ENCODE data around the gene LEMD2.

LEMD2 gene

DNA sequence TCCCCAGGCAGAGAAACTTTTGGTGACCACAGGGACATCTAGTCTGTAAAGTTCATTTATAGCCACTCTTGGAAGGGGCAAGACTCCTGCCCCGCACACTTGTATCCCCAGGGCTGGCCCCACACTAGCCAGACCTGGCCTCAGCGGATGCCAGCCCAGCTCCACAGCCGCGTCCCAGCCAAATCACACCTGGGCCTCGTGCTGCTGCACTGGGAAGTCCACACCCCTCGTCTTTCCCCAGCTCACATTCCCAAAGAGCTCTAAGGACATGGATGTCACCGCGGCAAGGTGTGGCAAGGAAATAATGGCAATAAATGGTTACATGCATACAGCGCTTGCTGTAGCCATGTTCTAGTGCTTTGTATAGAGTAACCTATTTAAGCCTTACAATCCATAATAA, 50.8 kb downstream of the LEMD2 start:
- no peak for DNase-seq (ENCODE audit: low read depth)

DNA sequence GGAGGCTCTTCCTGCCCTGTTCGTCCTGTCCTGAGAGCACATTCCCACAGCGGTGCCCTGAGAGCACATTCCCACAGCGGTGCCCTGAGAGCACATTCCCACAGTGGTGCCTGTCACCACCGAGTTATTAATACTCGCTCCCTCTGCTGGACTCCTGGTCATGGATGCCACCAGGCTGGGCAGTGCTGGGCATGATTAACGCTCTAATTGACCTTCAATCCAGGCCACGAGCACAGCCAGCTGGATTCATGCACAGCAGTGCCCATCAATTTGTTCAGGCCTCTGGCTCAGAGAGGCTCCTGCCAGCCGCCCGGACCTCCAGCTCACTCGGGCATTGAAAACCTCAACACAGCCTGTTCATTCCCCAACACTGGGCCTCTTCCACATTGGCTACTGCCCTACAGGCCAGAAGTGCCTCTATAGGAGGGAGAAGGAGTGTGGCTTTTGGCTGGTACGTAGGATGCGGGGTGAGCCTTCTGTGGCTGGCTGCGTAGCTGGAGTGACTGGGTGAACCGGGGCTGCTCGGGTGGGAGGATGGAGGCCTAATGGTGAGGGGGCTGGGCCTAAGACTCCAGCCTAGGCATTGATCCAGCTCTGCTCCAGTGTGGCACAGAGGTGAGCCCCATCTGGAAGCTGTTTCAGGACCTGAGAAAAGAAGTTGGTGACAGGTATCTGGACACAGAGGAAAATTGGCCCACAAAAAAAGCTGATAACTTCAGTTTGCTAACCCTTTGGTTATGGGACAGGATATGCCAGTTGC, 51.5 kb downstream of the LEMD2 start:
- no peak for DNase-seq (ENCODE audit: low read depth)

DNA sequence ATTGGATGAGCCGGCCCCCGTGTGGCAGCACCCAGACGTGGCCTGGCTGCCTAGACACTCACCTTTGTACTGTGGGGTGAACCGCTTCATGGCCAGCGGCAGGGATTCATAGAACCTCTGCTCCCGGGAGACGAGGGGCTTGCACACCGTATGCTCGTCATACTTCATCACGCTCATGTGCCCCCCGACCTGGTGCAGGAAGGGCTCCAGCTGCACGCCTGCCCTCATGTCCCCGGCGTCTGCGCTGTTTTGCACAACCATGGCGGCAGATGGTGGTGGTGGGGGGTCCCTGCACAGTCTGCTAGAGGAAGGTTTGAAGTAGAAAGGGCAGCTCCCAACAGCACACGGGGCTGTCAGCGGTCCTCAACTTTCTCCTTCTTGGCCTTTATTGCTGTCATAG, 53.7 kb downstream of the LEMD2 start:
- DNase-seq (ENCODE audit: low read depth): no peak

DNA sequence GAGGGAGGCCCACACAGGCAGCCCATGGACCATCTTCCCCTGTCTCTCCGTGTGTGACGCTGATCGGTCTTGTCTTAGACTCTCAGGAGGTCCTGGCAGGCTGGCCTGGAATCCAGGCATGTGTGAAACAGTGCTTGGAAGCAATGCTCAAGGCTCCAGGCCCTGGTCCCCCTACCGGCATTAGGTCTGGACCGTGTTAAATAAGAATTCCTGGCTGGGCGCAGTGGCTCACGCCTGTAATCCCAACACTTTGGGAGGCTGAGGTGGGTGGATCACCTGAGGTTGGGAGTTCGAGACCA, 55.3 kb downstream of the LEMD2 start:
- no peak for DNase-seq (ENCODE audit: low read depth)

DNA sequence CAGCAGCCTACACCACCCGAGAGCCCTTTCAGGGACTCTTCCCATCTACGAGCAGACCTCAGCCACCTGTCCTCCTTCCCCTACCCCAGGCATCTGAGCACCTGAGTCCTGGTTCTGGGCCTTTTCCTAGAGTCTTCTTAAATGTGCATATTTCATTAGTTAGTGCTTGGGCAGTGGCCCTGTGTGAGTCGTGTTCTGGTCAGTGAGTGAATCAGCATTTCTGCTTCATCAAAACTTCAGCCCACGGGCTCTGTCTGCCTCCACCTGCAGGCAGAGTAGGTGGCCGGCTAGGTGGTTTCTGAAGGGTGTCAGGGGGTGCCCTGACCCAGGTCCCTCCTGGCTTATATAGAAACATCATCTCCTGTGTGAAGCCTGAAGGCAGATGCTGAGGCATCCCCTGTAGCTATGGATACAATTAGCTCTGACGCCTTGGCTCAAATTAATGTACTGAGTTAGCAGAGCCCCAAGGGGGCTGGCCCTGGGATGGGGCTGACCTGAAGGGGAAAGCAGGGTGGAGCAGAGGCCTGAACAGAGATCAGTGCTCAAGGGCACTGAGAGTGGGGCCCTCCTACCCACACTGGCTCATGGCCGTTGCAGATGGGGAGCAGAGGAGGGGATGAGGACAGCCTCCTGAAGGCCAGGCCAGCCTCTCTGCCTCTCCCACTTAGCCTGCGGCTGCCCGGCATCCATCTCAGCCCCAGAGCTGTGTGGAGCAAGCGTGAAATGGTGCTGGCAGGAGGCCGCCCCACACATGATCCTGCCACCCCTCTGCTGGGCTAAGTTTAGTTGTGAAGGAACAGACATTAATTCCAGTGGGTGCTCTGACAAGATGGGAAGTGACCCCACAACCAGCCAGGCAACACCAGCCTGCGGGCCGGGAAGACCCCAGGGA, 55.9 kb downstream of the LEMD2 start:
- DNase-seq (ENCODE audit: low read depth): no peak

DNA sequence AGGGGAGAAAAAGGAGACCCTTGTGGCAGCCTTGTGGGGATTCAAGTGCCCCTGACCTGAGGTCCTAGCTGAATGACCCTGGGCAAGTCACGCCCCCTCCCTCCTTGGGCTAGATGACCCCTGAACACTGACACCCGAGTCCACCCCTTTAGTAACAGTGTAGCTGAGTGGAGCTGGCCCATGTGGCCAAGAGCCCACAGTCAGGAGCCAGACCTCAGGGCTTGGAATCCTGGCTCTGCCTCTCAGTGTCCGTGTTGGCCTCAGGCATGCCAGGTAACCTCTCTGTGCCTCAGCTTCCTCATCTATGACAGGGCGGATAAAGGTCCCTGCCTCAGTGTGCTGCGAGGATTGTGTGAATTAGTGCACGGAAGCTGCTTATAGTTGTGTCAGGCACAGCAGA, 56.5 kb downstream of the LEMD2 start:
- no peak for DNase-seq (ENCODE audit: low read depth)

DNA sequence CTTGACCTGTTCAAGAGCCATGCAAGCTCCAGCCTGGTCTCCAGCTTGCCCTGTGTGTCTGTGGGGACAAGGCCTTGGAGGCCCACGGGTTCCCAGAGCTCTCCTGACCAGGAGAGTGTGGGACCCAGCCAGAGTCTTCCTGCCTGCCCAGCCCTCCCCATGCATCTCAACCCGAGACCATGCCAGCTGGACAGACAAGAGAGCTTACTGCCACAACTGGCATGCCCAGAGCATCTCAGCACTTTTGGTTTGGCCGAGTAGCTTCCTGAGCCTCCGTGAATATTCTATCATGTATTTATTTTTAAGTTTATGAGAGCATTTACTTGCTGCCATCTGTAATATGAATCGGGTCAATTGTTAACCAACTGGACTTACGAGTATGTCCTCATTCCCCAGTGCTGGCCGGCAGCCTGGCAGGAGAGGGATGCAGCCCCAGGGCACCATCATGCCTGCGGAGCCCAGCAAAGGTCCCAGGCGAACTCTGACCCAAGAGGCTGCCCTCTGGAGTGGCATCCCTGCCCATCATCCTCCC, 57.1 kb downstream of the LEMD2 start:
- no peak for DNase-seq (ENCODE audit: low read depth)

DNA sequence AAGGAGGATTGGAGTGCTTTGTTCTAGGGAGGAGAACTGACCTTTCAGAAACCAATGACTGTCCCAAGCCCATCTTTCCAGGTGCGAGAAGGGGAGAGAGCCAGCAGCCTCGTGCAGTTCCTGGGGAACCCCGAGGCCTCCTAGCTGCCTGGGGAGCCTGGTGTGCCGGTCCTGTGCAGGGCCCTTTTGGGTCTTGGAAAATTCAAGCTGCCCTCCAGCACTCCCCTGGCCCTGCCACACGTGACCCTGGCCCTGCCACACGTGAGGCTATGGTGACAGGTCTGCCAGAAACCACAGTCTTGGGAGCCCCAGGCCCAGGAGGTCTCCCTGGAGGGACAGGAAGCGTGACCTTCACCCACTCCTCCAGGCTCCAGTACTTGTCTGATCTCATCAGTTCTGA, 57.9 kb downstream of the LEMD2 start:
- no peak for DNase-seq (ENCODE audit: low read depth)

DNA sequence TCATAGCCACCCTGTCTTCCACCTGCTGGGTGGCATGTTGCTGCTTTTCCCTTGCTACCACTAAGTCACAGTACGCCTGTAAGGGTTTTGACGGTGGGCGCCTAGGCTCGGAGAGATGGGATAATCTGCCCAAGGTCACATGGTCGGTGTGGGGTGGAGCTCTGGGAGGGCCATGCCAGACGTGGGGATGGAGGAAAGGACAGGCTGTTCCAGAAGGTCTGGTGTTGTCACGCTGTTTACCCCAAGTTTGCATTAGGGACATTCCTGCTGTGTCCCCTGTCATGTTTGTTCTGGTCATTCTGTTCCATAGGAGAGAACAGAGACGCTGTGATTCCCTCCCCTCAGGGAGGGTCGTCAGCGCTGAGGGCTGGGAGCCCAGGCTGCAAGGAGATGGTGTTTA, 58.3 kb downstream of the LEMD2 start:
- no peak for DNase-seq (ENCODE audit: low read depth)

DNA sequence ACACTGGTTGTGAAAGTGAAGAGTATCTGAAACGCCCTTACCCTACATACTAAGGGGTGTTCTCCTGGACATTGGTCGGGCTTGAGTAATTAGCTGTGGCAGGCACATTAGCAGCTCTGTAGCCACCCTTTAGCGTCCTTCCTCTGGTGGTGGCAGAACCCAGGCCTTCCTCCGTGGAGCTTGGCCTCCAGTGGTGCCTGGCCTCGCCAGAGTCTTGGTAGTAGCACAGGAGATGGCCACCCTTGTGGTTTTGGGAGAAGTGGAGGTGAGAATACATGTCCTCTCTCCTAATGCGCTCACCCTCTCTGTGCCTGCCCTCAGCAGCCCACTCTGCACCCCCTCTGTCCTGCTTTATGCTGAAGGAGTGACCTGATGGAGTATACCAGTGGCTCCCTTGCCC, 59.9 kb downstream of the LEMD2 start:
- DNase-seq (ENCODE audit: low read depth): no peak

DNA sequence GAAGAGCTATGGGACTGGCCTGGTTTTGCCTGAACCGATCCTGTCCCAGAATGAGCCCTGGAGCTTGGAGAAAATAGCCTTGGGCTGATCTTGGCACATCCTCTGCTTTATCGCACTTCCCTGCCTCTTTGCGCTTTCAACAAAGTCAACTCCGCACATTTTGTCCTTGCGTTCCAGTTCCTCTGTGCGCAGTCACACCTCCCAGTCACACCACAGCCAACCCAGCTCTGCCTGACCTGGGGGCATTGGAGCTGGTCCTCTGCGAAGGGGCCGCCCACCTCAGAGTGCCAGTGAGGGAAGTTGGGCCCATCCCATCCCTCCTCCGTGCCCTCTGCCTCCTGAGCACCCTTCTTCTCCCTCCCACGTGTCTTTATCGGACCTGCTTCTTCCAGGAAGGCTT, 60.5 kb downstream of the LEMD2 start:
- no peak for DNase-seq (ENCODE audit: low read depth)

DNA sequence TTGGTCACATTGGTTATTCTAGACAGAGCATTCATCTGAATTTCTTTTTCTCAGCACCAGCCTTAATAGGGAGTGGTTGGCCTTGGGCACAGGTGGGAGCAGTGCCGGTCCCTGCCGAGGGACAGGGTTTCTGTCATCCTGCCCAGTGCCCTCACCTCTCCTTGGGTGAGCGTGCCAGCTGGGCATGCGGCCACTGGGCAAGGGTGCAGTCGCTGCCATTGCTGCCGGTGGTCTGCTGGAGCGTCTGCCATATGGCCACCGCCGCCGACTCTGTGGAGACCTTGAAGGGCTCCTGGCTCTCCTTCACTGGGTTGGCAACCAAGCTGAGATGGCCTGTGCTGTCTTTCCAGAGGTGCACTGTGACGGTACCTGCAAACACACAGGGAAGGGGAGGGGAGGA, 61.0 kb downstream of the LEMD2 start:
- DNase-seq (ENCODE audit: low read depth): no peak

DNA sequence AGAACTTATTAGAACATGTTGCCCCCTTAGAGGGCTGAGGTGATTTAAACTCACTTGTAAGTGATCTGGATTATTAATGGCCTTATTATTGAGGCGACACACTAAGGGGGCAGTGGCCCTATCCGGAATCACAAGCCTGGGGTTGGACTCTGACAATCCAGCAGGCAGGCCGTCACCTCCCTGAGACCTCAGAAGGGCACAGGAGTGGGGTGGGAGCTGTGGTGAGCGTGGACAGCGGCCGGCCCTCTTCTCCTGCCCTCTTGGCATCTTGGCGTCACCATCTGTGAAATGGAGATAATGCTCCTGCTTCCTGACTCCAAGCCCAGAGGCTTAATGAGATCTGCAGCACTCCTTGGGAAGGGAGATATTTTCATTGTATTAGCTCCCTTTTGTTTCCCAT, 61.8 kb downstream of the LEMD2 start:
- DNase-seq (ENCODE audit: low read depth): no peak

DNA sequence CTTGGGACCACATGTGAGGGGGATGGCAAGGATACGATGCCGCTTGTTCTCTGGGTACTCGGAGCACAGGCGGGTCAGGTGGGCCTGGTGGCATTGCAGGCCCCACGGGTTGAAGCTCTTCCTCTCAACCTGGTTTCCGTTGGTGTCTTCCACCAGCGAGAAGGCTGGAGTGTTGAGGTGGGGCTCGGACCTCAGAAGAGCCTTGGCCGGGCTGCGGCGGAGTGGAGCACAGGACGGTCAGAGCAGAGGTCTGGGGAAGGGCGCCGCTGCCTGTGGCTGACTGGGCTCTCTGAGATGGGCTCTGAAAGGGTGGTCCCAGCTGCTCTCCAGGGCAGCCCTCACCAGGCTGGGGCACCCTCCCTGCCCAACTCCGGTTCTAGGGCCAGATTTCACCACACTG, 62.2 kb downstream of the LEMD2 start:
- no peak for DNase-seq (ENCODE audit: low read depth)

DNA sequence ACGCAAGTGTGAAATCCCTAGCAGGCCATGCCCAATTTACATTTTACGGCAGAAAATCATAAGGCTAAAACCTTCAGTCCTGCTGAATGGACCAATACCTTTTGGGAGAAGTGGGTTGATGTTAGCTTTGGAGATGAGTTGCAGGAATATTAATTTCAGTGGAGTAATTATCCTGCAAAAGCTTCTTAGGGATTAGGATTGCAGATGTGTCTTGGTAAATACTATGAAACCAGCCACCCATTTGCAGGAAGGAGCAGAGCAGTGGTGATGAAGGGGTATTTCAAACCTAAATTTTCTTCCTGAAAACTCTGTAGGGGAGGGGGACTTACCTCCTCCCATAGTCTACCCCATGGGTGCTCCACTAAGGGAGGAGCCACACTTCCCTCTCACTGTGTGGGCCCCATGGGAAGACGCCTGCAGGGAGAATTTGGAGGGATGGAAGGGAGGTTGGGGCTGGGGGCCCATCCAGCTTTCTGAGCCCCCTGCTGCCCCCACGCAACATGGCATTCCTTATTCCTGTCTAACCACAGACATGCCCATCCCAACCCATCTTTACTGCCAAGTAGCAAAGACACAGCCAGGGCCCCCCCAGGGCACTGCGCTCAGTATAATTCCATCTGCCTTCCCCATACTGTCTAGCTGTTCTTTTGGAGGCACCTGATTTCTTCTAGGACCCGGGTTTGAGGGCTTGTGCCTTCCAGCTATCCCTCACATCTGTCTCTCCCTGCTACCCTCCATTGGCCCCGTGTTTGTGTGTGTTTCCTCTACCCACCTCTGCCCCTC, 62.8 kb downstream of the LEMD2 start:
- DNase-seq (ENCODE audit: low read depth): no peak

DNA sequence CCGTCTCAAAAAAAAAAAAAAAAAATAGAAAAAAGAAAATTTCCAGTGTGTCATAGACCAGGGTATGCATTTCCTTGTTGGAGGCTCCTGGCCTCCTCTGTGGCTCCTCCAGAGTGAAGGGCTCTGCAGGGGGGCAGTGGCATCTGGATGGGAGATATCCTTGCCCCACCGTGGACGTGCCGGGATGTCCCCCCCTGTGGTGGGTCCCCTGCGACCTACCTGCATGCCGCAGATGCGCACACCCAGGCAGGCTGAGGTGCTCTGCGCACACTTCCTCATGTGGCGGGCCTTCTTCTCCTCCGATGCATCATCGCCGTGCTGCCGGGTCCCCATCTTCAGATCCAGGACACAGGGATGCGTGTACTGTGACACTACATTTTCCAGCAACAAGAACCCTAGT, 63.7 kb downstream of the LEMD2 start:
- no peak for DNase-seq (ENCODE audit: low read depth)

DNA sequence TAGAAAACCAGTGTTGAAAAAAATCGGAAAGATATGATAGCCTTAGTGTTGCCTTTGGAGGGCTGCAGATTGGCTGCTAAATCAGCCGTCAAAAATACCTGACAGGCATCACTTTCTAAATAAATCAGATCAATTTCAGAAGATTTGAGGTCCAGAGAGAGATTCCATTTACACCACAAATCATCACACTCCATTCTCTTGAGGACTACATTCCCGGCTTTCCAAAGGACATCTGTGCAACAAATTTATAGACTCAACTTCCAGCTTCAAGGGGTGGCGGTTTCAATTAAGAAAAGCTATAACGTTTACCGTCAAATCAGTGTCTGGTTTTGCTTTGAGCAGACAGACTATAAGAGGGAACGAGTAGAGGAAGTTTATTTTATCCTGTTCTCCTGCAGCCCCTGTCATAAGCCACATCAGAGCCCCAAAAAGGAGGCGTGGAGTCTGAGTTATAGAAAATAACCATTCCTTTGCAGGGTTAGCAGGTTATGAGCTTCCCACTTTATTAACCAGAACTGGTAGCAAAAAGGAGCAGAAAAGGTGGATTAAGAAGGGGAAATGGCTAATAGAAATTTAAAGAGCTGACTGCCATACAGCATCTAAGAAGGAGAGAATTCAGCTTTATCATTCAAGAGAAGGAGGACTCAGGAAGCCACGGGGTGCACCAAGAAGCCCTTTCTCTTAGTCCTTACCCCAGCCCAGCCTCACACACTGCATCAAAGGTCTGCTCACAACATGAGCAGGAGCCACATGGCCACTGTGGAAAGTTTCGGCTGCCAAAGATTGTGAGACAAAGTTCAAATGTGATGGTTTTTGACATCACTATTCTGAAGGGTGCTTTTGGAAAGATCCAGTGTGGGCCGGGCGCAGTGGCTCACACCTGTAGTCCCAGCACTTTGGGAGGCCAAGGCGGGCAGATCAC, 64.6 kb downstream of the LEMD2 start:
- no peak for DNase-seq (ENCODE audit: low read depth)

DNA sequence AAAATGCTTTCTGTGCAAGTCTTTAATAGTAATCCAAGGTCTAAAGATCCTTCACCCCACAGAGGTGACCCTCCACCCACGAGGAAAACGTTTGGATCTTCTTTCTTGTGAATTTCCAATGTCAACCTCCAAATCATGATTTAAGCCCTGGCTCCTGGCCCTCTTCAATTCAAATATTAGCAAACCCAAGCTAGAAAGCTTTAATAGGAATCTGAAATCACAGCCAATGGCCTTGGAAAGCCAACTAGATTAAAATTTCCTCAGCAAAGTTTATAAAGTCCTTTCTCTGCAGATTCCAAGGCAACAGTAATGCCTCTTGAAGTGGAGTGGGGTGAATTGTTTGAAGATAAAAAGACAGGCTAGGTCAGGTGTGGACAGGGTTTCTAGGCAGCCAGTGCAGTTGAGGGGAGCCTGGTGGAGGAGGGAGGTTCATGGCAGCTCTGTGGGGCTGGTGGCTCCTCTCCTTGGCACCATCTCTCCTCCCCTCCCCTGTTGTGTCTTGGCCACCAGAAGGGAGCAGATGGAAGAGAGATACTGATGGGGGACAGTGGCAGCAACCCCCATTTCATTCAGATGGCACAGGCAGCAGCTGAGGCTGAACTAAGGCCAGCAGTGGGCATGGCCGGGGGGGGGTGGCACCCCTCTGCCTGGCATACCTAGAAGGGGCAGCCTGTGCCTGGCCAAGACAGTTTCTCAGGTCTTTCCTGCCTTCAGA, 65.4 kb downstream of the LEMD2 start:
- DNase-seq (ENCODE audit: low read depth): no peak

DNA sequence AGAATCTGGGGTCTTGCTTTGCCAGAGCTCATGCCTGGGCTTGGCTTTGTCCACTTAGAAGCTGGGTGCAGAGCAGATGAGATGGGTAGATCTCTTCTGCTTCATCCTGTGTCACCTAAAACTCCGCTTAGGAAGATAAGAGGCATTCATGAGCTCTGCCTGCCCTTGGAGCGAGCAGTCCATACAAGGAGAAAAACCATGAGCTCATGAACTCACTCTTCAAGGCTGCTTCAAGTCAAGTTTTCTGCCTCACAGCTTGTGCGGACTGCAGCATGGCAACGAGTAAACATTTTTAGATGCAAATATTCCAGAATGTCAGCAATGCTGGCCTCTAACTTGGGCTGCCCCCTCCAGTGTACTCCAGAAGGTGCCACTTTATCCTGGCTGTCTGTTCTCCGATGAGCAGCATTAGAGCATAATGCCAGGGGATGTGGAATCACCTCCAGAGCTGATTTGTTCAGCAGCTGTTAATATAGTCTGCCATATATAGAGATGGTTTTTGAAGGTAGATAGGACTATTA, 66.8 kb downstream of the LEMD2 start:
- no peak for DNase-seq (ENCODE audit: low read depth)

DNA sequence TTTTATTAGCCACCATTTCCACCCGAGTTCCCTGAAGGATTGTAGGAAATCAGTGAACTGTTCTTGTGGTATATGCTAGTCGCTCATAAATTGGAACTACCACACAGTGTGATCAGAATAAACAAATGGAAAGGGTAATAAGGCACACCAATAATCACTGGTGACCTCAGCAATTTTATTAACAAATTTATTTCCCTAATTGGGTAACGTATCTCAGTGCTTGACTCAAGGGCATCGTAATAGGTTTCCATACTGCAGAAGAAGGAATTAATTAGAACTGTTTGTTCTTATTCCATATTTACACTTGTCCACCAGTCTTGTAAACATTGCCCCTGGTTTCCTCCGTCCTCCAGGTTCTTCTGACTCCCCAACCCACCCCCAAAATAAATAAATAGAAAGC, 67.4 kb downstream of the LEMD2 start:
- DNase-seq (ENCODE audit: low read depth): no peak

All from stimulated activated CD8-positive, alpha-beta memory T cell treated with anti-CD3 and anti-CD28 coated beads, Interleukin-12 subunit alpha, Interleukin-12 subunit beta, amount 100 ng/mL, for 1 hour (primary cell).